GM18511 (cell line): ENCODE measurements around the gene GRAPL.
"Not testable (repeated sequence)": the region's sequence is repeated elsewhere in the genome, so short reads cannot be mapped to it uniquely, and the experiment has no call there.

Source experiments
- ATAC-seq: cut with Tn5 transposase; IDR thresholded peaks from one replicate; pipeline ENCODE4 v1.9.1; 2021; ENCODE audit warnings: mild to moderate bottlenecking, moderate library complexity; ENCODE audit not compliant: unreplicated experiment

Gene GRAPL

DNA sequence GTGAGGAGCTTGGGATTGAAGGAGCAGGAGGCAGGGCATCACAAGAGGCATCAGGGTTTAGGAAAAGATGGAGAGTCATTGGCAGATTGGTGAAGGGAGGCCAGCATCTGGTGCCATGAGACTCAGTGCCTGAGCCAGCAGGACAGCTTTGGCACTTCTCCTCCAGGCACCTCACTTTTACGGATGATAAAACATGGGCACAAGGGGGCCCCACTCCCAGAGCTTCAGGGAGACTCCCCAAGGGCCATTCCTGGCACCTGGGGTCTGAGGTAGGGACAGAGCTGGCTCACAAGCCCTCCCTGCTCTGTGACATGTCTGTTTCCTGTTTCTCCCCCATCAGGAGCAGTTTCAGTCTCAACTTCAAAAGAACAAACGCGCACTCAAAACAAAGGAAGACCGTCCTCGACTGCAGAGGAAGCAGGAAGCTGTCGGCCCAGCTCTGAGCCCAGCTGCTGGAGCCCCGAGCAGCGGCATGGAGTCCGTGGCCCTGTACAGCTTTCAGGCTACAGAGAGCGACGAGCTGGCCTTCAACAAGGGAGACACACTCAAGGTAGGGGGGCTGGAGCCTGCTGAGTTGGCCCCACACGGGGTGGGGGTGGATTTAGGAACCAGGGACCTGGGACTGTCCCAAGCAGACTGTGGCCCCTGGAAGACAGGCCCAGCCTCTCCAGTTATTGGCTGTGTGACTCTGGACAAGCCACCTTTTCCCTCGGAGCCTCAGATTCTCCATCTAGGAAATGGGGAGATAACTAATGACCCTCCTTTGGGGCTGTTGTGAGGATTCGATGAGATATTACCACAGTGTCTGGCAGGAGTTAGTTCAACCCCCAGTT is at the start of gene GRAPL:
TSS of gene GRAPL (plus strand) at position 442 of the 833 bp plus-strand sequence. CDS start at position 473, 31 bp downstream.
- ATAC-seq = not testable (repeated sequence)

DNA sequence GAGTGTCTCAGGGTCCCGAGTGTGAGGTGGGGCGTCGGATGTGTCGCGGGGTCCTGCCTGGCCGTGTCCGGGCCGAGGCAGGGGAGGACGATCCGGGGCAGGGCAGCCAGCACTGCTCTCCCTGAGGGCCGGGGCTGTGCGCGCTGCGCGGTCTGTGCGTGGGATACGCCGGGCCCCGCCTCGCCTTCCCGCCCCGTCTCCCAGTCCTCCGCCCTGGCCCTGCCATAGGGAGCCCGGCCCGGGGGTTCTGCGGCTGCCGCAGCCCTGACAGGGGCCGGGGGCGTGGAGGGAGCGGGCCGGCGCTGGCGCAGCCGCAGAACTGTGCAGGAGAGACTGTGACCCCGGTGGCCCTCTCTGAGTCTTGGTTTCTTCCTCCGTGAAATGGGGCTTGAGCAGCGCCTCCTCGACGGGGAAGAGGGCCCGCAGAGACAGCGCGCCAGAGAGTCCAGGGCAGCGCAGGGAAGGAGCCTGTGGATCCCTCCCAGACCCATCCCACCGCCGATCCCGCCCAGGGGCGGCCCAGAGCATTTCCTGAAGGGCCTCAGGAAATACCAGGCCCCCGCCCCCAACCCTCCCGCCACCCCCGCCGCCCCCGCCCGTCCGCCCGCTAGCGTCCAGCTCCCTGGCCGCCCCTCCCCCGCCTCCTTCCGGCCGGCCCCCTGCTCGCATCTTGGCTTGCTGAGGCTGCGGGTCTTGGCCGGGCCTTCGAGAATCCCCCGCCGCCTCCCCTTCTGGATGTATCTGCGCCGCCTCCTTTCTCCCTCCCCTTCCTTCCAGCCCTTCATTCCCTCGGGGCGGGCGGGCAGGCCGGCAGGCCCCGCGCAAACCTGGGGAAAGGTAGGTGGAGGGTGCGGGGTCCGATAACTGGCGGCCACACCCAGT is 38.3 kb upstream of the GRAPL start:
- ATAC-seq = not testable (repeated sequence)

DNA sequence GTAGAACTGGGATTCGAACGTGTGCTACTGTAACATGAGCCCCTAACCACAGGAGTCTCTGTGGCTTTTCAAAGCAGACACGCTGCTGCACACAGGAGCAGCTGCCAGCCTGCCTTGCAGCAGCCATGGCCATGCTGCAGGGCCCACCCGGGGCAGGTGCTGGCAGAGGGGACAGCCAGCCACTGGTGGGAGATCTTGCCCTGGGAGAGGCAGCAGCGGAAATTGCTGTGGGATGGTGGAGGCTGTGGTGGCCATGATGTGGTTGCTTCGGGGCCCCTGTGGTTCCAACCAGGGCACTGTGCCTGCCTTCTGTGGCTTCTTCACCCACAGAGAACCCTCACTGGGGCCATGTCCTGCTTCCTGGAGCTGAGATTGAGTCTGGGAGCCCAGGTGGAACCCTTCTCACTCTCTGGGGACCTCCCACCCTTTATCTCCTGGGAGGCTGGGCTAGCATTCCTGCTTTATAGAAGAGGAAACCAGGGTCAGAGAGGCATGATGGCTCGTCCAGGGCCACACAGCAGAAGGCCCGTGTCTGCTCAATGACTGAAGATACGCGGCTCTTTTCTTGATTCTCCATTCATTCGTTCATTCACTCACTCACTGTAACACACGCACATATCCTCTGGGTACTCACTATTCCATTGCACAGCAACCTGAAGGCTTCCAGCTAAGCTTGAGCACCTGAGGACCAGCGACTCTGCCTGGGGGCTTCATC is 37.2 kb upstream of the GRAPL start:
- peak; percentile 68 for ATAC-seq

DNA sequence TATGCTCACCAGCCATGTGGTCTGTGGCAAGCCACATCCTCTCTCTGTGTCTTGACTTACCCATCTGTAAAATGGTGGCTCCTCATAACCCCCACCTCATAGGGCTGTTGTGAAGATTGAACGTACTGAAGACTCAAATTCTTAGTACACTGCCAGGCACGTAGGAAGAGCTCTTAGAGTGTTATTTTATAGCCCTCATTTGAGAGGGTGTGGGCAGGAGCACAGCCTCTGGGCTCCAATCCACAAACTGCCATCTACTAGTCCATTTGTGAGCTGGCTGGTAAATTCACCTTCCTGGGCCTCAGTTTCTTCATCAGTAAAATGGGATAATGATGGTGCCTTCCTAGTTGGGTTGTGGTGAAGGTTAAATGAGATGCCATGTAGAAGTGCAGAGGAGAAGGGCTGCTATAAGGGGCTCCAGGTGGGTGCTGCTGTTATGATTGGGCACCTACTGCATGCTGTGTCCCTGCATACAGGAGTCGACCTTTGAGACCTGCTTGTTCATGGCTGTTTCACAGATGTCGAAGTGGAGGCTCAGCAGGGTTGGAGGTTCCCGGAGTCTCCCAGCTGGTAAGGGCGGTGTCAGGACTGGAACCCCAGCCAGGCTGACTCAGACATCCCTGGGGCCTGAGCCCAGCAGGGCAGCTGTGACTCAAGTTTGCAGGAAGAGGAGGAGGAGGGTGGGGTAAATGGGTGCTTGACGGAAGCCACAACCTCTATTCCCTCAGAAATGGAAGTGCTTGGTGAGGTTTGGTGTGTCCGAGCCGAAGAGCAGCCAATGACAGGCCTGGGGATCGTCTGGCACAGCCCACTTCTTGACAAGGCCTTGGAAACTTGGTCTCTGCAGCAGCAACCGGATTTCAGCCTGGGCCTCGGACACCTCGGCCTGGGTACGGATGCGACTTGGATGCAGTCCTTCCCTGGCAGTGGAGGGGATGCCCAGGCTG is 34.4 kb upstream of the GRAPL start:
- not testable (repeated sequence) for ATAC-seq

DNA sequence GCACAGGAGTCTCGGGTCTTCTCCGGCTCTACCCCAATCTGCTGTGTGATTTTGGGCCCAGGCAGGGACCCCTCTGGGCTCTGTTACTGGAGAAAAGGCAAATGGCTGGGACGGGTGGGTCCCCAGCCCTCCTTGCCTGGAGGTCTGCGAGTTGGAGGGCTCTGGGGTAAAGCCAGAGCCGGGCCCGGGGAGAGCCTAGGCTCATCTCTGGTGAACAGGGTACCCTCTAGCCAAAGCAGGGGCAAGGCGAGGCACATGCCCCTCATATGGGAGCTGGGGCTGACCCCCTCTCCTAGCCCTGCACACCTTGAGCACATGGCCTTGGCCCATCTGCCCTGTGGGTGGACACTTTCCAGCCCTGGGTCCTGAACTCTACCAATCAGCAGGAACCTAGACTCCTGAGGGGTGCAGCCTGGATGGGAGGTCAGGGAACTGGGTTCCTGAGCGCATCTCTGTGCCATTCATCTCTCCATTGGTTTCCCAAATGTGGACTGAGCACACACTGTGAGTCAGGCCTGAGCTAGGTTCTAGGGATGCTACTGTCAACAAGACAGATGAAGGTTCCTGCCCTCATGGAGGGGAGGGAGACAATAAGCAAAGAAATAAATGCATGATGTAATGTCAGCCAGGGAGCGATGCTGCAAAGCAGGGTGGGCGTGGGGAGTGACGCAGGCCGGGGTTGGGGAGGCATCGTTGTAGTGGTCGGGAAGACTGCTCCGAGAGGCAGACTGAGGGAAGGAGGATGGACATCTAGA is 33.5 kb upstream of the GRAPL start:
- ATAC-seq = not testable (repeated sequence)

DNA sequence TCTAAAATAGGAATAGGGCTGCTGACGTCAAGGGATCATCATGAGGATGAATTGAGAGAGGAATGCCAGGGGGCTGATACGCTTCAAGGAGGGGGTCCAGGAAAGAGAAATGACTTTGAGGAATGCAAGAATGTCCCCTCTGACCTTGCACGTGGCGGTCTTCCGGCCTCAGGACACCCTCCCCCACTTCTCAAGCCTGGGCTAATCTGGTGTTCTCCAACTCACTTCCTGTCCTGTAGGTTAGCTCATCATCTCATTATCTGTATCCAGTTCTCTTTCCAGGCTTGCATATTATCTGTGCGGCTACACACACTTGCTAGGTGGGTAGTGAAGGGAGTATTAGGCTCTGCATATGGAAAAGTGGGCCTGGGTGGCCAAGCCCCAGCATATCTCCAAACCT is 18.9 kb upstream of the GRAPL start:
- ATAC-seq = not testable (repeated sequence)

DNA sequence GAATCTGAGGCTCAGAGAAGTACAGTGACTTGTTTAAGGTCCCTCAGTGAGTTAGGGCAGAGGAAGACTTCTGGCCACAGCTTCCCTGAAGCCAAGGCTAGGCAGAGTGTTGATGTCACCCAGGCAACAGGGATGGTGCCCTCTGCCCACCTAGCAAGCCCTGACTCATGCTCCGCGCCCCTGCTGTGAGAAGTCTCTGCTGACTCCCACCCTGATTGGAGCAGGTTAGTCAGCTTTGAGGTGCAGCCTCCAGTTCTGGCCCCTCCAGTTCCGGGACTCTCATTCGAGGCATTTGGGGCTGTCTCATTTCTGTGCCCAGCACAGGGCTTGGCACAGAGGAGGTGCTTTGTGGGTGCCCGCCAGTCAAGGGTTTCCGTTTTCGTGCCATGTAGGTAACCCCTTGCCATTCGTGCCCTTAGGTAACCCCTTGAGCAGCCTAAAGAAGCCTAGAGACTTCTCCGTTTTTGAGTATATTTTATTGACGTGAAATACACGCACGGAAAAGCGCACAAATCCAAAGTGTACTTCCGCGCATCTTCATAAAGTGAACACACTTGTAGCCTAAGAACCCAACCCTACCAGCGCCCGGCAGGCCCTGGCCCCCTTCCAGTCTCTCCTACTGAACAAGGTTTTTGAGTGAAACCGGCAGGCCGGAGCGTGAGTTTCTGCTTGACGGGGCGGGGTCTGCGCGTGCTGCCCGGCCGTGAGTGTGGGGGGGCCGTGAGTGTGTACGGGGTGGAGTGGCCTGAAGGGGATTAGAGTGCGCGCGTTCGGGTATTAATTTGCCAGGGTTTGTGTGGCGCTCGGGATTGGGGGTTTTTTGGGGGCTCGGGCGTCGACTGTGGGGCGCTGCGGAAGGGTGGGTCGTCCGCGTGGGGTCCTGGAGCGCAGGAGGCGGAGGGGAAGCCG is 16.9 kb upstream of the GRAPL start:
- peak; percentile 31 for ATAC-seq

DNA sequence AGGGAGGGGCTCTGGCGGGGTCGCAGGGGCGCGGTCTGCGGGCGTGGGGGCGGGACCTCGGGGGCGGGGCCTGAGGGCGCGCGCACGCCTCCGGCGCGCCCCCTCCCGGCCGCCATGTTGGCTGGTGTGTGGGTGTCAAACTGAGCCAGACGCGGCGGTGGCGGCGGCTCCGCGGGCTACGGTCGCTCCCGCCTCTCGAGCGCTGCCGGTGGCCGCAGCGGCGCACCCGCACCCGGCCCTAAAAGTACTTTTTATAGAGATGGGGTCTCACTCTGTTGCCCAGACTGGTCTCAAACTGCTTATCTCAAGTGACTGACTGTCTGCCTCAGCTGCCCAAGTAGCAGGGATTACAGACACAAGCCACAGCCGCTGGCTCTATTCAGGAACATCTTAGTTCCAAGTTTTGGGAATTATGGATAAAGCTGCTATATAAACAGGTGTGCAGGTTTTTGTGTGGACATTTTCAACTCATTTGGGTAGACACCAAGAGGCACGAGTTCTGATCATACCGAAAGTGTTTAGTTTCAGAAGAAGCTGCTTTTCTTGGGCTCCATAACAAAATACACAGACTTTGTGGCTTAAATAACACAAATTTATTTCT is 16.2 kb upstream of the GRAPL start:
- ATAC-seq = peak; percentile 78

DNA sequence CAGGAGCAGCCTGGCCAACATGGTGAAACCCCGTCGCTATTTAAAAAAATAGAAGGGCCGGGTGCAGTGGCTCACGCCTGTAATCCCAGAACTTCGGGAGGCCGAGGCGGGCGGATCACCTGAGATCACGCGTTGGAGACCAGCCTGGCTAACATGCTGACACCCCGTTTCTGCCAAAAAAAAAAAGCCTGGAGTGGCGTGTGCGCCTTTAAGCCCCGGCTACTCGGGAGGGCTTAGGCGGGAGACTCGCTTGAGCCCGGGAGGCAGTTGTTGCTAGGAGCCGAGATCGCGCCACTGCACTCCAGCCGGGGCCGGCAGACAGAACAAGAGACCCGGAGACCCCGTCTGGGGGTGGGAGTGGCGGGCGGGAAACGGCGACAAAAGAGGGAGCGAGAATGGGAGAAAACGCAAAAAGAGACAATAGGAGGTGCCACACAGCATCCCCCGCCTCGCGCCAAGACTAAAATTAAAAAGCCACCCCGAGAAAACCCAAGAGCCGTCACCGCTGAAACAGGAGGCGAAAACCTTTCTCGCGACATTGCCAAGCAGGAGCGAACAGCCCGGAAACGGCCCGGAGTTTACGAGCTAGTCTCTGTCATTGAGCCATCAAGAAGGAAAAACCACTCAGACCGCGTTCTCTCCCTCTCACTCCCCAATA is 15.5 kb upstream of the GRAPL start:
- peak; percentile 26 for ATAC-seq

DNA sequence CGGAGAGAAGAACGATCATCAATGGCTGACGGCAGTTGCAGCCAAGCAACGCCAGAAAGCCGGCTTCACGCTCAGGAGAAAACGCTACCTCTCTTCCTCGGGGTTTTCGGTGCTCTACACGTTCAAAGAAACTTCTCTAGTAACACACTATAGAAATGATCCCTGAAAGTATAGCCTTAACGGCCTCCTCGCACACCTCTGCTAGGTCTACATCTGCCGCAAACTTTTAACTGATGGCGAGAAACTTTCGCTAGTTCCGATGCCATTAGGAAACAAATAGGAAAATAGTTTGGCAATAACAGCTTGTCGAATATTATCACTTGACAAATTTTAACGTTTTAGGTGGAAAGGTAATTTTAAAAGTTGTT is 14.9 kb upstream of the GRAPL start:
- not testable (repeated sequence) for ATAC-seq

DNA sequence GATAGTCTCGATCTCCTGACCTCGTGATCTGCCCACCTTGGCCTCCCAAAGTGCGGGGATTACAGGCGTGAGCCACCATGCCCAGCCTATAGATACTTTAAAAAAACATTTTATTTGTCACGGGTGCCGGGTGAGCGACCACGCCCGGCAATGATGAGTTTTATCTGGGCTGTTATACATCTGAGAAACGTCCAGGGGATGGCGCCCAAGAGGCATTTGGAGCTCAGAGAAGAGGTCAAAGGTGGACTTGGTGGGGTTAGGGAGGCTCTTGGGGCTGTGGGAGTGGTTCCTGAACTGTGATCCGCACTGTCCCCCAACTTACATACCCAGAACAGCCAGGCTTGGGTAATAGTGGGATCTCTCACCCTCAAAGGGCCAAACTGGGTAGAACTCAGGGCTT is 8.7 kb upstream of the GRAPL start:
- not testable (repeated sequence) for ATAC-seq

DNA sequence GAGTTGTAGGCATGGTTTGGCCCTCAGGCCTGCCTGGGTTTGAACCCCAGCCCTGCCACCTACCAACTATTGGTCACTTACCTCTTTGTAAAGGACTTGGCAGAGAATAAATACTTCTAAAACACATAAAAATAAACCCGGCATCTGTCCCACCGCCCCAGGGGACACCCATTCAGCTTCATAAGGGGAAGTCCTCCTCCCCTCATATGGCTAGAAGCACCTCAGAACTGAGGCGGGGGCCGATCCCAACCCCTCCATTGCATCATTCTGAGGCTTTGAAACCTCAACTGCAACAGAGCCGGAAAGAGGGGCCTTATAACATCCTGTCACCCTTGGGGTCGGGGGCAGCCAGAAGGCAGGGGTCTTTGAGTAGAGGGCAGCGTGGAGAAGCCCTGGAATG is 2.1 kb upstream of the GRAPL start:
- not testable (repeated sequence) for ATAC-seq

DNA sequence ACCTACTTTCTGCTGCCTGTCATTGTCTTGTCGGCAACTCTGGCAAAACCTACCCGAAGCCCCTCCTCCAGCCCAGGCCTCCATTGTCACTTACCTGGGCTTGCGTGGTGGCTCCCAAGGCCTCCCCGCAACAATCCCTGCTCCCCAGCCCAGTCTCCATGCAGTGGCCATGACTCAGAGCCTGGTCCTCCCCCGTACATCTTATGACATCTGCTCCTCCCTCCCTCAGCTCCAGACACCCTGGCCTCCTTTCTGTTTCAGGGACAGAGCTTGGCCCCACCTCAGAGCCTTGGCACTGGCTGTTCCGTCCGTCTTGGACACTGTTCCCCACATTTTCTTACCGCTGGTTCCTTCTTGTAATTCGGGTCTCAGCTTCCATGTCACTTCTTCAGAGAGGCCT is 2.1 kb downstream of the GRAPL start:
- not testable (repeated sequence) for ATAC-seq

DNA sequence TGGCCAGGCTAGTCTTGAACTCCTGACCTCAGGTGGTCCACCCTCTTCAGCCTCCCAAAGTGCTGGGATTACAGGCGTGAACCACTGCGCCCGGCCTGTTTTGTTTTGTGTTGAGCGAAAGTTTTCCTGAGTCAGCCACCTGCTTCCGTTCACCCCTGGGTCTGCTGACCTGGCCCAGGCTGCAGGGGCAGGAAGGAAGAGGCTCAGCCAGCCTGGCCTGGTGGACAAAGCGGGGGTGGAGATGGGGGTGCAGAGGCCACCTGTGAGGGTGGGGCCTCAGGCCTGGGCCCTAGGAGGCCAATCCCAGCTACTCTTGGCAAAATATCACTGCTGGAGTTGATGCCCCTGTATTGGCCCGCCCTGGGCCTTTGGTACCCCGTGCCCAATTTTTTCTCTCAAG is 3.7 kb downstream of the GRAPL start:
- not testable (repeated sequence) for ATAC-seq

DNA sequence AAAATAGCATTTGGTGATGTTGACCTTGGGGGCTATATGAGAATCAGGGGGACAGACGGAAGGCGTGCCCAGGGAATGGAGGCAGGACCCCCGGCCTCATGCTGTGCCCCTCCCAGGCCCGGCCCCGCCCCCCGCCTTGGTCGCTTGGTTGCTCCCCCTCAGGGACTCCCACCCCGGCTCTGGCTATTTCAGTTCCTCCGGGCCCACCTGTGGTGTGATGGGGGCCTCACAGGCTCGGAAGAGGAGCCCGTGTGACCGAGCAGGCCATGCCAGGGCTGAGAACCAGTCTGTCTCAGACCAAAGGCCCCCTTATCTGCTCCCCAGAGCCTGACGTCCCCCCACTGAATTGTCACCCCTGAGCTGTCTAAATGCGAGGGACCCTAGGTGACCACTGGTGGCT is 4.4 kb downstream of the GRAPL start:
- not testable (repeated sequence) for ATAC-seq

DNA sequence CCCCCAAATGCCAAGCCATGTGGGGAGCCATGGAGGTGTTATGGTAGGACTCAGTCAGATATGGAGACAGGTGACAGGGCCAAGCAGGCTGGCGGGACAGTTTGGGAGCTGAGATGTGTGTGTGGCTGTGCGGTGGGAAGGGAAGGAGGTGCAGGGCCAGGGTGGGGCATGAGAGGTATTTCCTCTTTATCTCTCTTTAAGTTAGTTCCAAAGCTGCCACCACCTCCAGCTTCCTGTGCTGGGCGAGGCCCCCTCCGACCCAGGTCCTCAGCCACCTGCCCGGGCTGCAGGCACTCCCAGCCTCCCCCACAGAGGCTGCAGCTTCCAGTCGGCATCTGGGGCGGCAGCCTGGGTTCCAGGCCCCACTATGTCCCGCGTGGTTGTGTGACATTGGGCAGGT is 6.4 kb downstream of the GRAPL start:
- not testable (repeated sequence) for ATAC-seq

DNA sequence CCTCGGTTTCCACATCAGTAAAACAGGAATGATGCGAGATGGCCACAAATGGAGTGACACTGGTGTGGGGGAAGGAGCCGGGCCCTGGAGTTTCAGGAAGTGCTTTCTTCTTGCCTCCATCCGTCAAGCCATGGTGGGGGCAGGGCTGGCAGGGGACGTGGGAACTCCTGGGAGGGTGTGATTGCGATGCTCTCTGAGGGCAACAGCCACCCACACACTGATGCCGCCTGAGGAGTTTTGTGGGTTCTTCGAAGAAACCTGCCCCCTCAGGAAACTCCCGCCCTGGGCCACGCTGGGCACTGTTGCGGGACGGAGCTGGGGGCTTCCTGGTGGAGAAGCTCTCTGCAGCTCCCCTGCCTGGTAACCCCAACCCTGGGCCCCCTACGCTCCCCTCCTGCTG is 8.0 kb downstream of the GRAPL start:
- not testable (repeated sequence) for ATAC-seq
